Spinal cord (tissue), 10 donors: ENCODE data around the gene UBE4B. TPM values are rescaled to one million over a fixed set of nuclear protein-coding genes. Genes with fewer than 3 reads are reported as not detected.

ENCODE experiments used
- DNase-seq, 6 donors: peaks; one replicate each; pipeline versions ENCODE4 v3.0.0 to v3.0.0-alpha.2; 2013 to 2015; ENCODE audit warnings: low spot score in 6 of 6, low read depth in 4 of 6
- H3K27ac ChIP-seq: one replicate; pipeline ENCODE4 v1.5.1; 2013; ENCODE audit warnings: low read depth, low read length, control low read depth
- H3K27me3 ChIP-seq: one replicate; pipeline ENCODE4 v1.6.1; 2013; ENCODE audit warnings: low read length; ENCODE audit not compliant: control insufficient read depth, insufficient read depth
- H3K36me3 ChIP-seq: one replicate; pipeline ENCODE4 v1.6.1; 2013; ENCODE audit warnings: low read length; ENCODE audit not compliant: control insufficient read depth, insufficient read depth
- H3K4me1 ChIP-seq: one replicate; pipeline ENCODE4 v1.6.1; 2013; ENCODE audit warnings: low read length; ENCODE audit not compliant: control insufficient read depth, insufficient read depth
- H3K4me3 ChIP-seq: one replicate; pipeline ENCODE4 v1.5.1; 2013; ENCODE audit warnings: low read depth, low read length, control low read depth
- H3K9me3 ChIP-seq: one replicate; pipeline ENCODE4 v1.6.1; 2013; ENCODE audit warnings: low read length; ENCODE audit not compliant: control insufficient read depth, insufficient read depth
- WGBS: methylation state at CpG from one replicate; pipeline ENCODE4 v1.1.5; 2013; ENCODE audit warnings: missing lambda C conversion rate; ENCODE audit not compliant: insufficient coverage; 5-methylcytosine and 5-hydroxymethylcytosine counted together
- polyA plus RNA-seq, 2 donors: library from polyadenylated mRNA; unstranded; fragments of 120-200 nt; gene quantifications; one replicate each; pipeline ENCODE4 v1.2.1, GENCODE V29; 2013; ENCODE audit not compliant: insufficient read length in 2 of 2
- total RNA-seq, 2 donors: library from RNA; depleted of rRNA in 1 of 2; stranded (reverse); fragments of 120-200 nt in 1 of 2; fragments of >200 nt in 1 of 2; gene quantifications; one replicate each; pipeline versions ENCODE4 v1.2.3 to v1.2.4, GENCODE V29; 2013 to 2014
- donor health status: healthy.

Gene UBE4B
- total and polyA plus RNA-seq, 4 donors: 35.4 to 47.6 (median 39.3) TPM

DNA sequence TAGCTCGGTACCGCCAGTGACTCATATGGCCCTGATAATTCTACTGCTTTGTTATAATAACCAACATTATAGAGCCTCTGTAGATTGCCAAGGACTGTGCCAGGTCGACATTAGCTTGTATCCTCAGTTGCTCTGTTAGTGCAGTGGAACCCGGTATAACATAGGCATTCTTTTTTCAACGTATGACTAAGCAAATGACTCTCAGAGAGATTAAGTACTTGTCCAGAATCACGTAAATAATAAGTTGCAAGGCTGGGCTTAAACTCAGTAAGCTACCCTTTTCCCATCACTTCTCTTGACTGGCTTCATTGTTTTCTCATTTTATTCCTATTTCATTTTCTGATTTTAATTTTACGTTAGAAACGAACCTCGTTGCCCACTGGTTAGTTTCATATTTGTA lies 85.1 kb downstream of the UBE4B start:
- H3K27me3 ChIP-seq: no peaks in the 10 kb centered on the region
- H3K36me3 ChIP-seq: peaks cover 24% of the 10 kb centered on the region
- no peak for DNase-seq
- H3K4me1 ChIP-seq: no peaks in the 10 kb centered on the region
- no peak overlapping the region for H3K27ac ChIP-seq
- H3K4me3 ChIP-seq: no peak overlapping the region
- 94% methylated on average over 6 of the region's 9 CpGs for WGBS
- H3K9me3 ChIP-seq: no peaks in the 10 kb centered on the region

DNA sequence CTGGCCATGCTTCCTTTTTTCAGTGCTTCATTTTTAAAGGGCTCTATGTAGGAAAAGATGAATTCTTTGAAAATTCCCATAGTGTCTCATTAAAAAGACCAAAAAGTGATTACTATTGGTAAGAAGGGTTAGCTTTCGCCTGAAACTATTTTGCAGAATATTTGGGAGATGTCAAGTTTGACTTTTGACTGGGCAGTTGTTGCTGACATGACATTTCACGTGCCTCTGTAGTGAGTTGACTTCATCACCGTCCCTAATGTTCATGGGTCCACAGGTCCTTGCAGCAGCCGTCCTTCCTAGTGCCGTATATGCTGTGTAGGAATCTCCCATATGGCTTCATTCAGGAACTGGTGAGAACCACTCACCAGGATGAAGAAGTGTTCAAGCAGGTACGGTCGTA lies 88.9 kb downstream of the UBE4B start:
- WGBS: 97% methylated on average over 7 of the region's 7 CpGs
- H3K27me3 ChIP-seq: no peaks in the 10 kb centered on the region
- no peaks in the 10 kb centered on the region for H3K9me3 ChIP-seq
- no peak for DNase-seq
- peaks cover 26% of the 10 kb centered on the region for H3K36me3 ChIP-seq
- no peak overlapping the region for H3K4me3 ChIP-seq
- no peak overlapping the region for H3K27ac ChIP-seq
- H3K4me1 ChIP-seq: no peaks in the 10 kb centered on the region

- no peak overlapping the region for H3K4me3 ChIP-seq
- 77% methylated on average over 10 of the region's 10 CpGs for WGBS
- H3K36me3 ChIP-seq: peaks cover 24% of the 10 kb centered on the region
- no peaks in the 10 kb centered on the region for H3K27me3 ChIP-seq
- H3K4me1 ChIP-seq: no peaks in the 10 kb centered on the region
- no peaks in the 10 kb centered on the region for H3K9me3 ChIP-seq
- H3K27ac ChIP-seq: no peak overlapping the region
- peak in 1 of 6 donors; percentile 26 for DNase-seq
These were observed 90.2 kb downstream of the UBE4B start for GRCh38 chr1:10122926-10123325.

GRCh38 chr1:10128101-10128765 lies 95.5 kb downstream of the UBE4B start:
- 67% methylated on average over 9 of the region's 9 CpGs for WGBS
- no peaks in the 10 kb centered on the region for H3K4me1 ChIP-seq
- H3K27ac ChIP-seq: no peak overlapping the region
- H3K4me3 ChIP-seq: no peak overlapping the region
- no peak for DNase-seq
- no peaks in the 10 kb centered on the region for H3K9me3 ChIP-seq
- H3K36me3 ChIP-seq: peaks cover 38% of the 10 kb centered on the region
- H3K27me3 ChIP-seq: no peaks in the 10 kb centered on the region

- no peaks in the 10 kb centered on the region for H3K4me1 ChIP-seq
- peaks cover 53% of the 10 kb centered on the region for H3K36me3 ChIP-seq
- no peak overlapping the region for H3K27ac ChIP-seq
- no CpG with 5 or more reads among the region's 6 CpGs for WGBS
- H3K4me3 ChIP-seq: no peak overlapping the region
- no peaks in the 10 kb centered on the region for H3K27me3 ChIP-seq
- no peaks in the 10 kb centered on the region for H3K9me3 ChIP-seq
- DNase-seq: no peak
These were observed 99.6 kb downstream of the UBE4B start for GRCh38 chr1:10132316-10132715.

GRCh38 chr1:10132852-10133251 lies 100.1 kb downstream of the UBE4B start:
- no peak overlapping the region for H3K4me3 ChIP-seq
- H3K36me3 ChIP-seq: peaks cover 55% of the 10 kb centered on the region
- no peaks in the 10 kb centered on the region for H3K4me1 ChIP-seq
- H3K27ac ChIP-seq: no peak overlapping the region
- DNase-seq: no peak
- H3K9me3 ChIP-seq: no peaks in the 10 kb centered on the region
- no peaks in the 10 kb centered on the region for H3K27me3 ChIP-seq
- 87% methylated on average over 7 of the region's 10 CpGs for WGBS

DNA sequence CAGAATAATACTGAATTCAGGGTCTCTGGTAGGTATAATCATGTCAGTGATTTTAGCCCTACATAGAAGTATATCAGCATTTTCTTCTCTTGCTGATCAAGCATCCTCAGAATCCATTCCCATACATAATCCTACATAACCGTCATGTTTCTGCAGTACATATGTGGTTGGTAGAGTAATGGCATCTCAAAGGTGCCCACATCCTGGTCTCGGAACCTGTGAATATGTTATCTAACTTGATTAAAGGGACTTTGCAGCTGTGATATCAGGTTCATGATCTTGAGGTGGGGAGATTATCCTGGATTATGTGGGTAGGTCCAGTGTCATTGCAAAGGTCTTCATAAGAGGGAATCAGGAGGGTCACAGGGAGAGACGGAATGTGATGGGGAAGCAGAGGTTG lies 108.2 kb downstream of the UBE4B start:
- Histone ChIP-seq H3K27me3 (no peaks in the 10 kb centered on the region), H3K4me1 (no peaks in the 10 kb centered on the region), H3K4me3 (no peak overlapping the region), H3K27ac (no peak overlapping the region), H3K36me3 (peaks cover 16% of the 10 kb centered on the region), H3K9me3 (no peaks in the 10 kb centered on the region)
- 100% methylated on average over 2 of the region's 3 CpGs for WGBS
- DNase-seq: no peak

DNA sequence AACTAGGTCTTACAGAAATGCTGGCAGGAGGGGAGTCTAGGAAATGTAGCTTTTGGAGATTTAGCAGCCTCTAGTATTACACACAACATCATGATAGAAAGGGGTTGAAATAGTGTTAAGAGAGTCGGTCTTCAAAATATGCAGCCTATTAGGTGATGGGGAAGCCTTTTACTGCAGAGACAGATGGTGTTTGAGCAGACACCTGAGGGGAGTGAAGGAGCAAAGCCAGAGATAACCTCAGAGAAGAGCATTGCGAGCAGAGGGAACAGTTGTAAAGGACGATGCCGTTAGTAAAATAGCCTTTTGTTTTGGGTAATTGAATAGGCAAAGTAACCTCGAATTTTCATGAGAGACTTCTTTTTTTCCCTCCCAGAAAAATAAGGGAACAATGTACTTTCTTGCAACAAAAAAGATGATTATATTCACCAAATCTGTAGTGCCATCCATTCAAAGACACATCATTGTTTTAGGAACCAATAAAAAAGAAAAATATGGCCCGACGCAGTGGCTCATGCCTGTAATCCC lies 111.3 kb downstream of the UBE4B start:
- no peak overlapping the region for H3K27ac ChIP-seq

GRCh38 chr1:10146391-10146790 lies 113.6 kb downstream of the UBE4B start:
- no peak overlapping the region for H3K27ac ChIP-seq
- H3K4me3 ChIP-seq: no peak overlapping the region
- no peaks in the 10 kb centered on the region for H3K9me3 ChIP-seq
- peaks cover 20% of the 10 kb centered on the region for H3K36me3 ChIP-seq
- 96% methylated on average over 4 of the region's 8 CpGs for WGBS
- H3K4me1 ChIP-seq: no peaks in the 10 kb centered on the region
- no peaks in the 10 kb centered on the region for H3K27me3 ChIP-seq
- no peak for DNase-seq

More for the DNA sequence above, 111.3 kb downstream of the UBE4B start:
- 83% methylated on average over 1 of the region's 7 CpGs for WGBS
- Histone ChIP-seq H3K4me1 (no peaks in the 10 kb centered on the region), H3K9me3 (no peaks in the 10 kb centered on the region), H3K36me3 (peaks cover 21% of the 10 kb centered on the region), H3K27me3 (no peaks in the 10 kb centered on the region), H3K4me3 (no peak overlapping the region)
- no peak for DNase-seq

DNA sequence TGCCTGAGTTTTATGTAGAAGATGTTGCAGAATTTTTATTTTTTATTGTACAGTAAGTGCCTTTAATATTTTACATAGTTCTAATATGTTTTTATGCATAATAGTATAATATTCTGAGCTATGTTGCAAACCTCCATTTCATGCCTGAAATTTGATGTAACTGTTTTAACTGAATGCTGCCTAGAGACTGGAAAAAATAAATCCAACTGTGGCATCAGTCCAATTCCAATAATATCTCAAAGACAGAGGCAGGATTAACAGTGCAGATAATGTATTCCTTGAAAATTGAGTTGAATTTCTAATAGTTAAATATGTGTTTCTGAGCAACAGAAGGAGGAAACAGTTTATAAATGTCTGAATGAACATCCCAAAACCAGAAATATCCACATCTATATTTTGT lies 116.5 kb downstream of the UBE4B start:
- H3K27ac ChIP-seq: no peak overlapping the region
- no peaks in the 10 kb centered on the region for H3K9me3 ChIP-seq
- H3K4me3 ChIP-seq: no peak overlapping the region
- H3K27me3 ChIP-seq: no peaks in the 10 kb centered on the region
- no peaks in the 10 kb centered on the region for H3K4me1 ChIP-seq
- DNase-seq: peak in 2 of 6 donors; percentile 46 to 73
- H3K36me3 ChIP-seq: peaks cover 30% of the 10 kb centered on the region
